Adrenal gland (tissue), 12 donors: ENCODE results near the gene XKR7. TPM values are rescaled to one million over a fixed set of nuclear protein-coding genes. Genes with fewer than 3 reads are reported as not detected.

Source experiments
- DNase-seq, 7 donors: peaks; one replicate each; pipeline ENCODE4 v3.0.0-alpha.2; 2019 to 2020
- H3K27ac ChIP-seq, 5 donors: fragments of 200-600 bp; sonication (generic) in 4 of 5; 1 replicate in 3 of 5; 2 replicates in 2 of 5; pipeline versions ENCODE4 v1.5.1 to v1.8.0; 2016 to 2020; ENCODE audit warnings: mild to moderate bottlenecking in 1 of 5
- H3K27me3 ChIP-seq: fragments of 200-600 bp; 2 replicates; pipeline ENCODE4 v1.8.0; 2021
- H3K36me3 ChIP-seq, 2 donors: fragments of 200-600 bp; replicated peaks in 1 of 2; 1 replicate in 1 of 2; 2 replicates in 1 of 2; pipeline versions ENCODE4 v1.5.1 to v1.8.0; 2018 to 2022
- H3K4me1 ChIP-seq, 2 donors: fragments of 200-600 bp; replicated peaks in 1 of 2; 1 replicate in 1 of 2; 2 replicates in 1 of 2; pipeline versions ENCODE4 v1.5.1 to v1.8.0; 2018 to 2021
- H3K4me3 ChIP-seq, 4 donors: fragments of 200-600 bp; sonication (generic) in 3 of 4; one replicate each; pipeline ENCODE4 v1.5.1; 2016 to 2018
- H3K9me3 ChIP-seq, 3 donors: fragments of 200-600 bp; sonication (generic) in 1 of 3; replicated peaks in 1 of 3; 1 replicate in 2 of 3; 2 replicates in 1 of 3; pipeline versions ENCODE4 v1.5.1 to v1.8.0; 2016 to 2021
- POLR2A ChIP-seq, 2 donors: fragments of 450-650 bp; IDR thresholded peaks; one replicate each; pipeline ENCODE4 v1.6.1; 2017; ENCODE audit warnings: antibody characterized with exemption in 2 of 2, mild to moderate bottlenecking in 2 of 2, moderate library complexity in 1 of 2
- WGBS, 4 donors: extraction: QIAGEN DNeasy Blood & Tissue Kit in 2 of 4; methylation state at CpG; one replicate each; pipeline versions ENCODE4 v1.1.5 to v1.1.7; 2013 to 2017; 5-methylcytosine and 5-hydroxymethylcytosine counted together
- intact Hi-C, 2 donors: fragments of 100-400 bp; cut with DNase I; formaldehyde crosslinking; loops; one replicate each; pipeline versions ENCODE4 v1.14.1 to v1.15.0; 2022 to 2023
- polyA plus RNA-seq, 3 donors: library from polyadenylated mRNA; stranded (reverse); fragments of 200-250 nt in 2 of 3; fragments of 350-450 nt in 1 of 3; fragmentation: Illumina TruSeq in 1 of 3; extraction: RNeasy Lipid Tissue Mini Kit (QIAGEN cat#74804) in 1 of 3; gene quantifications; one replicate each; pipeline ENCODE4 v1.2.3, GENCODE V29; 2013 to 2014
- total RNA-seq, 9 donors: library from RNA; depleted of rRNA in 4 of 9; stranded (reverse); fragments of >200 nt in 4 of 9; fragments of 120-200 nt in 1 of 9; fragmentation: NEBNext Ultra II Directional in 1 of 9; extraction: Animal tissue kit (Norgen Biotek cat#: 25700) in 1 of 9; gene quantifications; one replicate each; pipeline versions ENCODE4 v1.1.0 to v1.2.4, GENCODE V29; 2013 to 2023
- TF ChIP-seq, protein P1 (sequence below), 6 experiments: fragments of 450-650 bp in 4 of 6; fragments of 200-600 bp in 2 of 6; sonication (generic) in 1 of 6; IDR thresholded peaks; 1 replicate in 5 of 6; 2 replicates in 1 of 6; pipeline versions ENCODE4 v1.5.1 to v1.8.0; 2016 to 2021; ENCODE audit warnings: antibody characterized with exemption in 6 of 6, mild to moderate bottlenecking in 2 of 6, moderate library complexity in 1 of 6
- donor health status: healthy with polysubstance abuse.
- donor health status: Bipolar disorder and iron deficiency.
- donor health status: DM: yes; HTN: yes; CAD: no.
- donor health status: DM: no; HTN: no; CAD: no.
- donor health status: DM: no; HTN: no; CAD: no.
- donor health status: DM: yes; HTN: yes; CAD: no.

The XKR7 gene
- total and polyA plus RNA-seq, 12 donors, result 0.04 to 0.56 (median 0.30) TPM; not detected in 4

DNA sequence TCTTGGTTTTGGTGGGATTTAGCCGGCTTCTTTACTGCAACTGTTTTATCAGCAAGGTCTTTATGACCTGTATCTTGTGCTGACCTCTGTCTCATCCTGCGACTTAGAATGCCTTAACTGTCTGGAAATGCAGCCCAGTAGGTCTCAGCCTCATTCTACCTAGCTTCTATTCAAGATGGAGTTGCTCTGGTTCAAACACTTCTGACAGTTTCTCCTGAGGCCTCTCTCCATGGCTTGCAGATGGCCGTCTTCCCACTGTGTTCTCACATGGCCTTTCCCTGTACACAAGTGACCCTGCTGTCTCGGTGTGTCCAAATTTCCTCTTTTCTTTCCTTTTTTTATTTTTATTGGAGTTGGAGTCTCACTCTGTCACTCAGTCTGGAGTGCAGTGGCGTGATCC is 38.1 kb downstream of the XKR7 start:
- no peak overlapping the region for H3K4me3 ChIP-seq

DNA sequence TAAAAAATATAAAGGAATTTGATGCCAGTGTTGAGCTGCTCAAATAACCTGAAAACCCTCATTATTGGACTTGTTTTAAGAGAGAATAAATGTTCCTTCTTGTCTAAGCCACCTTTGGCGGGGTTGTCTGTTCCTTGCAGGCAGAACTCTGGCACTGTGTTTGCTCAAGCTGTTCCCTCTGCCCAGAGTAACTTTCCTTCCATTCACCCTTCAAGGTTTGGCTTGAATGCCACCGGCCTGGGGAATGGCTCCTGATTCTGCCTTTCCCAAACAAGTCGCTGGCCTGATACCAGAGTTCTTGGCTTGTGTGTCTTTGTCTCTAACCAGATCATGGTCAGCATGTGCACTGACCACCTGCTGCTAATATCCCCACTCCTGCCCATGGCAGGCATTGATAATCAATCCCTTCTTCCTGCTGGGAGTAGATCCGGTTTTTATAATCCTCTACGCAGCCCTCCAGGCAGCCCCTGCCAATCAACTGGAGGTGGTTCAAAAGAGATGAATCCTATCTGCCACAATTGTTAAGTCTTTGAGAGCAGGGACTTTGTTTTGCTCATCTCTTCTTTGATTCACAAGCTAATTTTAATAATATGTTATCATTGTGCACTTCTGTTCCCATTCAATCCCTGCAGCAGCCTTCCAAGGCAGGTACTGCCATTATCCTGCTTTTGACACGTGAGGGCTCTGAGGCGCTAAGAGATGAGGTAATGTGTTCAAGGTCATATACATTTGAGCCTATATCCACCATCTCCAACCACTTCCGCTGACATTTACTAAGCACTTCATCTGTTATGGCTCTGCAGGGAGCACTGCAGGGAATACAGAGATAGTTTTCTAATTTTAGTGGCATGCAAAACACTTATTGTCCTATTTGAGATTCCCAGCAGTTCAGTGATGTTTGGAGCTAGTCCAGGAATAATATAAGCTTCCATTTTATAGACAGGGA is 39.2 kb downstream of the XKR7 start:
- no peaks in the 10 kb centered on the region for H3K9me3 ChIP-seq
- WGBS, 4 donors, result 68 to 75% (median 72%) methylated on average over 8 of the region's 8 CpGs
- H3K4me3 ChIP-seq, result no peak overlapping the region
- no peaks in the 10 kb centered on the region for H3K36me3 ChIP-seq
- no peak for DNase-seq
- H3K27ac ChIP-seq, result peak overlapping the region in 1 of 5 donors; percentile 57
- intact Hi-C loops, result no loop called here
- H3K4me1 ChIP-seq, result peaks cover 0 to 12% of the 10 kb centered on the region in 2 donors
- no peaks in the 10 kb centered on the region for H3K27me3 ChIP-seq
- TF ChIP-seq, protein P1, sequence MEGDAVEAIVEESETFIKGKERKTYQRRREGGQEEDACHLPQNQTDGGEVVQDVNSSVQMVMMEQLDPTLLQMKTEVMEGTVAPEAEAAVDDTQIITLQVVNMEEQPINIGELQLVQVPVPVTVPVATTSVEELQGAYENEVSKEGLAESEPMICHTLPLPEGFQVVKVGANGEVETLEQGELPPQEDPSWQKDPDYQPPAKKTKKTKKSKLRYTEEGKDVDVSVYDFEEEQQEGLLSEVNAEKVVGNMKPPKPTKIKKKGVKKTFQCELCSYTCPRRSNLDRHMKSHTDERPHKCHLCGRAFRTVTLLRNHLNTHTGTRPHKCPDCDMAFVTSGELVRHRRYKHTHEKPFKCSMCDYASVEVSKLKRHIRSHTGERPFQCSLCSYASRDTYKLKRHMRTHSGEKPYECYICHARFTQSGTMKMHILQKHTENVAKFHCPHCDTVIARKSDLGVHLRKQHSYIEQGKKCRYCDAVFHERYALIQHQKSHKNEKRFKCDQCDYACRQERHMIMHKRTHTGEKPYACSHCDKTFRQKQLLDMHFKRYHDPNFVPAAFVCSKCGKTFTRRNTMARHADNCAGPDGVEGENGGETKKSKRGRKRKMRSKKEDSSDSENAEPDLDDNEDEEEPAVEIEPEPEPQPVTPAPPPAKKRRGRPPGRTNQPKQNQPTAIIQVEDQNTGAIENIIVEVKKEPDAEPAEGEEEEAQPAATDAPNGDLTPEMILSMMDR (IDR thresholded peaks at IDR 0.05), result no peak
- no peak for TF ChIP-seq POLR2A (IDR thresholded peaks at IDR 0.05)

More for the DNA sequence above, 38.1 kb downstream of the XKR7 start:
- intact Hi-C loops, result no loop called here
- no peak for TF ChIP-seq POLR2A (IDR thresholded peaks at IDR 0.05)
- TF ChIP-seq, protein P1 (IDR thresholded peaks at IDR 0.05), result no peak
- Histone ChIP-seq H3K36me3 (no peaks in the 10 kb centered on the region), H3K27ac (no peak overlapping the region), H3K27me3 (no peaks in the 10 kb centered on the region), H3K4me1 (peaks cover 0 to 12% of the 10 kb centered on the region in 2 donors), H3K9me3 (no peaks in the 10 kb centered on the region)
- no peak for DNase-seq
- WGBS, 4 donors, result 74 to 84% (median 77%) methylated on average over 5 of the region's 5 CpGs

DNA sequence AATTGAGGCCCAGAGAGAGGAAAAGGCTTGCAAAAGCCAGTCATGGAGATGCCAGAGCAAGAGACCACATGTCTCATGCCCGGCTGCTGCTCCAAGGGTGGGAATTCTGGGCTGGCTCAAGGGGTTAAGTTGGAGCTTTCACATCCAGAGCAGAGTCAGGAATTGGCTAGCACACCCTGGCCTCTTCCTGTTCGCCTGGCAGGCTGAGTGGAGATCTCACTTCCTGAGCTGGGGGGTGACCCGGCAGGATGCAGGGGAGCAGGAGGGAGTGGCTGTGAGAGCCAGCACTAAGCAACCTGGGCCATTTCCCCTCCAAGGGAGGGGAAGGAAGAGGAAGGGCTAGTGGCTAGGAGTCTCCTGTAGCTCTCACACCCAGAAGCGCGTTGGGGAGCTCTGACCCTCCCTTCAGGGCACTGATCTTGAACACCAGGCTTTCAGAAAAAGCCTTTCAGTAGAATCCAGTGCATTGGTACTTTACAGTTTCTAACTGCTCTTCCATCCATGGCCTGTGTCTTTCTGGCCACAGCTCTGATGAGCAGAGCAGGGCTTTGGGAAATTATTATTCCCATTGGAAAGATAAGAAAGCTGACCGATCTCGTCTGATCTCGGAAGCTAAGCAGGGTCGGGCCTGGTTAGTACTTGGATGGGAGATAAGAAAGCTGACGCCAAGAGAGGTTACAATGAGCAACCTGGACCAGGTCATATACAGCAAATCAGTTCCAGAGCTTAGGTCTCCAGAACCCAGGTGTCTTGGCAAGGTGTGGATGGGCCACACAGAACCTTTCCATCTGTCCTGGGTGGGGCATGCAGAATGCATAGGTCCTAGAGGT is 40.1 kb downstream of the XKR7 start:
- H3K36me3 ChIP-seq, result no peaks in the 10 kb centered on the region
- intact Hi-C loops, result no loop called here
- H3K27ac ChIP-seq, result peak overlapping the region in 1 of 5 donors; percentile 57
- no peaks in the 10 kb centered on the region for H3K27me3 ChIP-seq
- TF ChIP-seq, protein P1 (IDR thresholded peaks at IDR 0.05), result no peak
- no peak for TF ChIP-seq POLR2A (IDR thresholded peaks at IDR 0.05)
- peaks cover 0 to 12% of the 10 kb centered on the region in 2 donors for H3K4me1 ChIP-seq
- H3K4me3 ChIP-seq, result no peak overlapping the region
- peak; percentile 26 to 69 (median 45) for DNase-seq
- no peaks in the 10 kb centered on the region for H3K9me3 ChIP-seq
- 49 to 62% (median 57%) methylated on average over 10 of the region's 10 CpGs for whole genome bisulfite sequencing, 4 donors

DNA sequence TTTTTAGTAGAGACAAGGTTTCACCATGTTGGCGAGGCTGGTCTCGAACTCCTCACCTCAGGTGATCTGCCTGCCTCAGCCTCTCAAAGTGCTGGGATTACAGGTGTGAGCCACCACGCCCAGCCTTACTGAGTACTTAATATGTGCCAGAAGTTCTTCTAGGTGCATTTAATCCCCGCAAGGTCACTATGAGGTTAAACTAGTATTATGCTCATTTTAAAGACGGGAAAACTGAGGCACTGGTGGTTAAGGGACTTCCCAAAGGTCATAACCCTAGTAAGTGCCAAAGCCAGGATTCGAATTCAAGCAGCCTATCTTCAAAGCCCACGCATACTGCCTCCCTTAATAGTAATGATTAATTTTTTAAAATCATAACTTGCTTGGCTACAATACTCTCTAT is 41.6 kb downstream of the XKR7 start:
- peak overlapping the region in 1 of 5 donors; percentile 80 for H3K27ac ChIP-seq
- TF ChIP-seq, protein P1 (IDR thresholded peaks at IDR 0.05), result no peak
- no peak for TF ChIP-seq POLR2A (IDR thresholded peaks at IDR 0.05)
- intact Hi-C loops, result no loop called here
- no peak for DNase-seq
- H3K4me1 ChIP-seq, result peaks cover 0 to 12% of the 10 kb centered on the region in 2 donors
- no peaks in the 10 kb centered on the region for H3K27me3 ChIP-seq
- 78 to 83% (median 81%) methylated on average over 7 of the region's 7 CpGs for WGBS, 4 donors
- no peak overlapping the region for H3K4me3 ChIP-seq
- no peaks in the 10 kb centered on the region for H3K36me3 ChIP-seq
- H3K9me3 ChIP-seq, result no peaks in the 10 kb centered on the region
